Sigmoid colon (tissue), 7 donors: ENCODE data around the gene LINGO4. TPM values are rescaled to one million over a fixed set of nuclear protein-coding genes. Genes with fewer than 3 reads are reported as not detected.

Experiments used
- DNase-seq: peaks from one replicate; pipeline ENCODE4 v3.0.0-alpha.2; 2019
- H3K27ac ChIP-seq, 4 donors: fragments of 200-600 bp; sonication (generic); one replicate each; pipeline ENCODE4 v1.5.1; 2016 to 2019; ENCODE audit warnings: mild to moderate bottlenecking in 1 of 4
- H3K27me3 ChIP-seq, 3 donors: fragments of 200-600 bp; sonication (generic); one replicate each; pipeline ENCODE4 v1.5.1; 2019; ENCODE audit warnings: mild to moderate bottlenecking in 1 of 3
- H3K36me3 ChIP-seq, 4 donors: fragments of 200-600 bp; sonication (generic); one replicate each; pipeline ENCODE4 v1.5.1; 2016 to 2019
- H3K4me1 ChIP-seq, 4 donors: fragments of 200-600 bp; sonication (generic); one replicate each; pipeline ENCODE4 v1.5.1; 2017 to 2019
- H3K4me3 ChIP-seq, 4 donors: fragments of 200-600 bp; sonication (generic); one replicate each; pipeline ENCODE4 v1.5.1; 2017 to 2019; ENCODE audit warnings: mild to moderate bottlenecking in 2 of 4, moderate library complexity in 1 of 4
- H3K9me3 ChIP-seq, 4 donors: fragments of 200-600 bp in 3 of 4; sonication (generic) in 3 of 4; one replicate each; pipeline versions ENCODE4 v1.5.1 to v1.6.1; 2013 to 2019
- EP300 ChIP-seq, 4 donors: sonication (generic); formaldehyde crosslinking; IDR thresholded peaks; one replicate each; pipeline ENCODE4 v1.6.1; 2017; ENCODE audit warnings: antibody characterized with exemption in 4 of 4
- POLR2A ChIP-seq, 2 donors: fragments of 450-650 bp; IDR thresholded peaks; one replicate each; pipeline ENCODE4 v1.6.1; 2016; ENCODE audit warnings: antibody characterized with exemption in 2 of 2, mild to moderate bottlenecking in 2 of 2, moderate library complexity in 2 of 2
- POLR2AphosphoS5 ChIP-seq, 4 donors: sonication (generic); formaldehyde crosslinking; IDR thresholded peaks; one replicate each; pipeline ENCODE4 v1.6.1; 2017; ENCODE audit warnings: antibody characterized with exemption in 4 of 4
- WGBS, 2 donors: extraction: QIAGEN DNeasy Blood & Tissue Kit; methylation state at CpG; one replicate each; pipeline ENCODE4 v1.1.7; 2013; 5-methylcytosine and 5-hydroxymethylcytosine counted together
- intact Hi-C: fragments of 100-400 bp; cut with DNase I; formaldehyde crosslinking; loops from one replicate; pipeline ENCODE4 v1.15.1; 2023
- polyA plus RNA-seq, 3 donors: library from polyadenylated mRNA; stranded (reverse); fragments of 200-250 nt; gene quantifications; one replicate each; pipeline ENCODE4 v1.2.3, GENCODE V29; 2013
- total RNA-seq, 4 donors: library from RNA; depleted of rRNA; stranded (reverse); fragments of >200 nt; gene quantifications; one replicate each; pipeline ENCODE4 v1.1.0, GENCODE V29; 2016
- TF ChIP-seq, protein P1 (sequence below), 4 experiments: fragments of 450-650 bp in 3 of 4; fragments of 200-600 bp in 1 of 4; IDR thresholded peaks; one replicate each; pipeline ENCODE4 v1.5.1; 2016 to 2019; ENCODE audit warnings: antibody characterized with exemption in 4 of 4, mild to moderate bottlenecking in 3 of 4, moderate library complexity in 2 of 4
- donor health status: healthy with polysubstance abuse.
- donor health status: Bipolar disorder and iron deficiency.
- donor health status: healthy.

Gene LINGO4
- total and polyA plus RNA-seq, 7 donors, result 0.13 to 0.16 TPM; not detected in 5

GRCh38 chr1:151827853-151828252 is 22.6 kb upstream of the LINGO4 start:
- no peaks in the 10 kb centered on the region for H3K36me3 ChIP-seq
- intact Hi-C loops, result no loop called here
- no peak for TF ChIP-seq POLR2AphosphoS5 (IDR thresholded peaks at IDR 0.05)
- TF ChIP-seq, protein P1, sequence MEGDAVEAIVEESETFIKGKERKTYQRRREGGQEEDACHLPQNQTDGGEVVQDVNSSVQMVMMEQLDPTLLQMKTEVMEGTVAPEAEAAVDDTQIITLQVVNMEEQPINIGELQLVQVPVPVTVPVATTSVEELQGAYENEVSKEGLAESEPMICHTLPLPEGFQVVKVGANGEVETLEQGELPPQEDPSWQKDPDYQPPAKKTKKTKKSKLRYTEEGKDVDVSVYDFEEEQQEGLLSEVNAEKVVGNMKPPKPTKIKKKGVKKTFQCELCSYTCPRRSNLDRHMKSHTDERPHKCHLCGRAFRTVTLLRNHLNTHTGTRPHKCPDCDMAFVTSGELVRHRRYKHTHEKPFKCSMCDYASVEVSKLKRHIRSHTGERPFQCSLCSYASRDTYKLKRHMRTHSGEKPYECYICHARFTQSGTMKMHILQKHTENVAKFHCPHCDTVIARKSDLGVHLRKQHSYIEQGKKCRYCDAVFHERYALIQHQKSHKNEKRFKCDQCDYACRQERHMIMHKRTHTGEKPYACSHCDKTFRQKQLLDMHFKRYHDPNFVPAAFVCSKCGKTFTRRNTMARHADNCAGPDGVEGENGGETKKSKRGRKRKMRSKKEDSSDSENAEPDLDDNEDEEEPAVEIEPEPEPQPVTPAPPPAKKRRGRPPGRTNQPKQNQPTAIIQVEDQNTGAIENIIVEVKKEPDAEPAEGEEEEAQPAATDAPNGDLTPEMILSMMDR (IDR thresholded peaks at IDR 0.05), result no peak
- no peak for TF ChIP-seq POLR2A (IDR thresholded peaks at IDR 0.05)
- no peak for TF ChIP-seq EP300 (IDR thresholded peaks at IDR 0.05)
- H3K4me1 ChIP-seq, result peaks cover 0 to 10% (median 8%) of the 10 kb centered on the region in 4 donors
- no peaks in the 10 kb centered on the region for H3K9me3 ChIP-seq
- 53 to 75% methylated on average over 9 of the region's 9 CpGs for WGBS, 2 donors
- H3K4me3 ChIP-seq, result no peak overlapping the region
- no peak for DNase-seq
- no peak overlapping the region for H3K27ac ChIP-seq
- H3K27me3 ChIP-seq, result peaks cover 0 to 41% (median 5%) of the 10 kb centered on the region in 3 donors

DNA sequence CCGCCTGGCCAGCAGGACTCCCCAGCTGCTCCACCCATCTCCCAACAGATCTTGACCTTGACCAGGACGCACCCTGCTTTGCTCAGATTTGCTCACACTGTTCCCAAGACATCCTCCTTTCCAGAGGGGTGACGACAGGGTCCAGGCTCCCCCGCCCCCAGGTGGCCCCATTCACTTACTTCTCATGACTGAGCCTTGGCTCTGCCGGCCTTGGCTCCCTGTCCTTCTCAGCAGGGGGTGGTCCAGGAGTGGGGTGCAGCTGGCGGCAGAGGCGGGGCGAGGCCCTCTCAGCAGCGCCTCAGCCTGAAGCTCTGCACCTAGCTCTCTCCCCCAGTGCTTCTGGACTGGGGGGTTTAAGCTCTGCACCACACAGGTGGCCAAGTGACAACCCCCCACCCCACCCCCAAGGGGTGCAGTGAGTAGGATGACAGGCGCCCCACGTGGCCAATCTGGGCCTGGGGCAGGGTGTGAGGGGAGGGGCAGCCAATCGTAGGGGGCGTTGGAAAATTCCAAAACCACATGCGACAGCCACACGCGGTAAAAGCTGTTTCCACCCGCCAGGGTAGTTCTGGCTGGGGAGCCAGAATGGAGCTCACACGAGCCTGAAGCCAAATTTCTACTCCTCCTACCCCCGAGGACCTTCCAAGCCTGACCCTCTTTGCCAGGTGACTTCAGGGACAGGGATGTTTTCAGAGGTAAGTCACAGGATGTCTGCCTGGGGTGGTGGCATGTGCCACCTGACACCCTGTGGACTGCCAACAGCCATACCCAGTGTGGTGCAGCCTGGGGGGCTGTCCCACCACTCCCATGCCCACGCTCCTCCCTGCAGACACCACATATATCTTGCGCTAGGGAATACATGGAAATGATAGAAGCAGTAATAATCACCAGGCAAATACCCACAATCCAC is 20.8 kb upstream of the LINGO4 start:
- Histone ChIP-seq H3K27me3 (peaks cover 0 to 29% (median 0%) of the 10 kb centered on the region in 3 donors), H3K27ac (no peak overlapping the region), H3K9me3 (no peaks in the 10 kb centered on the region), H3K36me3 (no peaks in the 10 kb centered on the region), H3K4me1 (peaks cover 0 to 9% (median 3%) of the 10 kb centered on the region in 4 donors), H3K4me3 (no peak overlapping the region)
- 66 to 76% methylated on average over 21 of the region's 21 CpGs for WGBS, 2 donors
- no peak for DNase-seq
- TF ChIP-seq, protein P1 (IDR thresholded peaks at IDR 0.05), result no peak
- no peak for TF ChIP-seq EP300 (IDR thresholded peaks at IDR 0.05)
- no peak for TF ChIP-seq POLR2A (IDR thresholded peaks at IDR 0.05)
- TF ChIP-seq POLR2AphosphoS5 (IDR thresholded peaks at IDR 0.05), result no peak
- intact Hi-C loops, result no loop called here

- 79 to 83% methylated on average over 9 of the region's 9 CpGs for WGBS, 2 donors
- intact Hi-C loops, result no loop called here
- Histone ChIP-seq H3K36me3 (no peaks in the 10 kb centered on the region), H3K9me3 (no peaks in the 10 kb centered on the region), H3K4me3 (no peak overlapping the region), H3K4me1 (peaks cover 0 to 9% (median 3%) of the 10 kb centered on the region in 4 donors), H3K27me3 (peaks cover 0 to 29% (median 0%) of the 10 kb centered on the region in 3 donors), H3K27ac (no peak overlapping the region)
- no peak for DNase-seq
- TF ChIP-seq POLR2A (IDR thresholded peaks at IDR 0.05), result no peak
- TF ChIP-seq POLR2AphosphoS5 (IDR thresholded peaks at IDR 0.05), result no peak
- TF ChIP-seq EP300 (IDR thresholded peaks at IDR 0.05), result no peak
These were observed 20.0 kb upstream of the LINGO4 start for GRCh38 chr1:151825204-151825603.

GRCh38 chr1:151823175-151823574 is 18.0 kb upstream of the LINGO4 start:
- no peak for DNase-seq
- H3K27ac ChIP-seq, result no peak overlapping the region
- 89% methylated on average over 8 of the region's 8 CpGs for WGBS, 2 donors

GRCh38 chr1:151822404-151822803 is 17.2 kb upstream of the LINGO4 start:
- WGBS, 2 donors, result 60 to 85% methylated on average over 7 of the region's 7 CpGs
- Histone ChIP-seq H3K27ac (no peak overlapping the region), H3K27me3 (peaks cover 0 to 14% (median 0%) of the 10 kb centered on the region in 3 donors), H3K4me1 (no peaks in the 10 kb centered on the region), H3K4me3 (no peak overlapping the region), H3K9me3 (no peaks in the 10 kb centered on the region), H3K36me3 (no peaks in the 10 kb centered on the region)
- intact Hi-C loops, result no loop called here
- DNase-seq, result no peak
- TF ChIP-seq EP300 (IDR thresholded peaks at IDR 0.05) (no peak), POLR2AphosphoS5 (IDR thresholded peaks at IDR 0.05) (no peak), POLR2A (IDR thresholded peaks at IDR 0.05) (no peak)
- TF ChIP-seq, protein P1 (IDR thresholded peaks at IDR 0.05), result no peak

More at GRCh38 chr1:151823175-151823574, 18.0 kb upstream of the LINGO4 start:
- no peaks in the 10 kb centered on the region for H3K4me1 ChIP-seq
- TF ChIP-seq EP300 (IDR thresholded peaks at IDR 0.05) (no peak), POLR2A (IDR thresholded peaks at IDR 0.05) (no peak), POLR2AphosphoS5 (IDR thresholded peaks at IDR 0.05) (no peak)
- TF ChIP-seq, protein P1 (IDR thresholded peaks at IDR 0.05), result no peak
- H3K36me3 ChIP-seq, result no peaks in the 10 kb centered on the region
- H3K4me3 ChIP-seq, result no peak overlapping the region
- intact Hi-C loops, result no loop called here
- no peaks in the 10 kb centered on the region for H3K9me3 ChIP-seq
- H3K27me3 ChIP-seq, result peaks cover 0 to 18% (median 0%) of the 10 kb centered on the region in 3 donors
